AG04450 (cell line): Measurements from ENCODE around the gene KRTAP4-12. TPM values are rescaled to one million over a fixed set of nuclear protein-coding genes. Genes with fewer than 3 reads are reported as not detected.
"Not testable (repeated sequence)": the region's sequence is repeated elsewhere in the genome, so short reads cannot be mapped to it uniquely, and the experiment has no call there.

Experiments used
- CTCF ChIA-PET: fragments of 300-600, 350-600 bp; formaldehyde crosslinking; extraction: SDS; loops from one replicate; lab custom pipeline; 2022; ENCODE audit warnings: antibody characterized with exemption, inconsistent platforms; lab: Charles Lee
- POLR2A ChIA-PET: fragments of 350-600 bp; formaldehyde crosslinking; extraction: SDS; loops from one replicate; lab custom pipeline; 2021; ENCODE audit warnings: antibody characterized with exemption, inconsistent platforms; lab: Yijun Ruan, JAX
- DNase-seq: peaks from one replicate; pipeline ENCODE4 v3.0.0-alpha.2; 2011; ENCODE audit warnings: low read depth, low spot score
- H3K27ac ChIP-seq: one replicate; pipeline ENCODE4 v1.5.1; 2012; ENCODE audit warnings: low read depth, low read length, control low read depth
- H3K27me3 ChIP-seq: one replicate; pipeline ENCODE4 v1.6.0; 2012; ENCODE audit warnings: low read length; ENCODE audit not compliant: control insufficient read depth, insufficient read depth
- H3K4me3 ChIP-seq: 2 replicates; pipeline ENCODE4 v1.5.1; 2011; ENCODE audit warnings: mild to moderate bottlenecking, low read depth, low read length, control low read depth
- H3K9me3 ChIP-seq: 2 replicates; pipeline ENCODE4 v1.5.1; 2012; ENCODE audit warnings: low read length; ENCODE audit not compliant: control insufficient read depth, insufficient read depth
- polyA minus RNA-seq: library from RNA; depleted of rRNA, polyadenylated mRNA; stranded (reverse); fragments of >200 nt; gene quantifications from 2 replicates; pipeline ENCODE4 v1.2.3, GENCODE V29; 2011; rRNA and poly(A)+ RNA removed
- polyA plus RNA-seq: library from polyadenylated mRNA; depleted of rRNA; stranded (reverse); fragments of >200 nt; gene quantifications from 2 replicates; pipeline ENCODE4 v1.2.3, GENCODE V29; 2011; rRNA removed
- TF ChIP-seq, protein P1 (sequence below): IDR thresholded peaks from 2 replicates; pipeline ENCODE4 v1.5.1; 2011; ENCODE audit warnings: low read depth, low read length, control low read depth, inconsistent platforms

The KRTAP4-12 gene
- polyA plus RNA-seq (not detected in 2 replicates), polyA minus RNA-seq (not detected in 2 replicates)

DNA sequence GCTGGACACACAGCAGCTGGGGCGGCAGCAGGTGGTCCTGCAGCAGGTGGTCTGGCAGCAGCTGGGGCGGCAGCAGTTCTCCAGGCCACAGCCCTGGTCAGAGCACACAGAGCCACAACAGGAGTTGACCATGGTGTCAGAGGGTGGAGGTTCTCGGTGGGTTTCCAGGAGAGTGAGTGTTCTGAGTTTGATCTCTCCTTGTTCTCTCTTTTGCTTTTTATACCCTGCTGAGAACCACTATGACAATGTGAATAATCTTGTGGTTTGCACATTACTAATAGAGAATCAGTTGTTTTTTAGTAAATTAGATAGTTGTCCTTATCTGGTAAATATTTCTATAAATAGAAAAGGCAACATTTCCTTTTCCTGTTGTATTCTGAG, at the start of gene KRTAP4-12:
TSS of gene KRTAP4-12 (minus strand) at position 192 of the 381 bp plus-strand sequence. CDS start at position 132, 60 bp downstream.
- DNase-seq, POLR2A ChIA-PET, H3K9me3 ChIP-seq, H3K27me3 ChIP-seq, H3K4me3 ChIP-seq, H3K27ac ChIP-seq: not testable (repeated sequence)
- CTCF ChIA-PET: interaction anchor here (1.2 kb wide), 1 partner anchor 425 kb away, joined by 6 read pairs; no protein-coding TSS in a partner anchor

GRCh38 chr17:41171886-41172285, 47.9 kb upstream of the KRTAP4-12 start:
- ChIA-PET POLR2A (no interaction called here), CTCF (interaction anchor here (0.9 kb wide), 1 partner anchor 151 kb away, joined by 3 read pairs; no protein-coding TSS in a partner anchor)
- H3K9me3 ChIP-seq: no peaks in the 10 kb centered on the region
- TF ChIP-seq, protein P1, sequence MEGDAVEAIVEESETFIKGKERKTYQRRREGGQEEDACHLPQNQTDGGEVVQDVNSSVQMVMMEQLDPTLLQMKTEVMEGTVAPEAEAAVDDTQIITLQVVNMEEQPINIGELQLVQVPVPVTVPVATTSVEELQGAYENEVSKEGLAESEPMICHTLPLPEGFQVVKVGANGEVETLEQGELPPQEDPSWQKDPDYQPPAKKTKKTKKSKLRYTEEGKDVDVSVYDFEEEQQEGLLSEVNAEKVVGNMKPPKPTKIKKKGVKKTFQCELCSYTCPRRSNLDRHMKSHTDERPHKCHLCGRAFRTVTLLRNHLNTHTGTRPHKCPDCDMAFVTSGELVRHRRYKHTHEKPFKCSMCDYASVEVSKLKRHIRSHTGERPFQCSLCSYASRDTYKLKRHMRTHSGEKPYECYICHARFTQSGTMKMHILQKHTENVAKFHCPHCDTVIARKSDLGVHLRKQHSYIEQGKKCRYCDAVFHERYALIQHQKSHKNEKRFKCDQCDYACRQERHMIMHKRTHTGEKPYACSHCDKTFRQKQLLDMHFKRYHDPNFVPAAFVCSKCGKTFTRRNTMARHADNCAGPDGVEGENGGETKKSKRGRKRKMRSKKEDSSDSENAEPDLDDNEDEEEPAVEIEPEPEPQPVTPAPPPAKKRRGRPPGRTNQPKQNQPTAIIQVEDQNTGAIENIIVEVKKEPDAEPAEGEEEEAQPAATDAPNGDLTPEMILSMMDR: no peak
- H3K4me3 ChIP-seq: no peak overlapping the region
- H3K27me3 ChIP-seq: no peaks in the 10 kb centered on the region
- peak; percentile 6 for DNase-seq
- H3K27ac ChIP-seq: no peak overlapping the region

- DNase-seq: no peak
- POLR2A ChIA-PET: no interaction called here
- no peaks in the 10 kb centered on the region for H3K27me3 ChIP-seq
- no peak within 1 kb of the TSS for H3K4me3 ChIP-seq
- no peaks in the 10 kb centered on the region for H3K9me3 ChIP-seq
- TF ChIP-seq, protein P1: no peak
- CTCF ChIA-PET: no interaction called here
- H3K27ac ChIP-seq: no peak within 1 kb of the TSS
These were observed 44.1 kb upstream of the KRTAP4-12 start, which contains the start of gene KRTAP4-3 for GRCh38 chr17:41168121-41168520. KRTAP4-3 (minus strand) TSS chr17:41168221; CDS start chr17:41168172, 49 bp downstream.

GRCh38 chr17:41167561-41167960, 43.6 kb upstream of the KRTAP4-12 start:
- Histone ChIP-seq H3K27ac (no peak overlapping the region), H3K4me3 (no peak overlapping the region), H3K27me3 (no peaks in the 10 kb centered on the region), H3K9me3 (no peaks in the 10 kb centered on the region)
- ChIA-PET CTCF (no interaction called here), POLR2A (no interaction called here)
- DNase-seq: no peak
- TF ChIP-seq, protein P1: no peak

- no peaks in the 10 kb centered on the region for H3K9me3 ChIP-seq
- ChIA-PET POLR2A (no interaction called here), CTCF (no interaction called here)
- no peak for DNase-seq
- TF ChIP-seq, protein P1: no peak
- H3K4me3 ChIP-seq: no peak overlapping the region
- no peaks in the 10 kb centered on the region for H3K27me3 ChIP-seq
- H3K27ac ChIP-seq: no peak overlapping the region
These were observed 39.8 kb upstream of the KRTAP4-12 start for GRCh38 chr17:41163828-41164227.
